CD14-positive monocyte (primary cell): ENCODE measurements around the gene RAB19. TPM values are rescaled to one million over a fixed set of nuclear protein-coding genes. Genes with fewer than 3 reads are reported as not detected.
A peak's percentile ranks its signal among the peaks of the same experiment; 100 is the strongest.
"Not testable (repeated sequence)": the region's sequence is repeated elsewhere in the genome, so short reads cannot be mapped to it uniquely, and the experiment has no call there.

Experiments used
- DNase-seq, 3 donors: peaks; one replicate each; pipeline ENCODE4 v3.0.0-alpha.2; 2011 to 2022
- H2AFZ ChIP-seq: 2 replicates; pipeline ENCODE4 v1.6.0; 2012; ENCODE audit warnings: mild to moderate bottlenecking, low read depth, low read length, inconsistent platforms; ENCODE audit not compliant: insufficient read depth, poor library complexity, severe bottlenecking
- H3K27ac ChIP-seq, 2 donors: 1 replicate in 1 of 2; 2 replicates in 1 of 2; pipeline ENCODE4 v1.5.1; 2012 to 2013; ENCODE audit warnings: low read length in 2 of 2, control low read depth in 1 of 2, inconsistent platforms in 1 of 2, low read depth in 1 of 2, mild to moderate bottlenecking in 1 of 2
- H3K27me3 ChIP-seq, 2 donors: one replicate each; pipeline versions ENCODE4 v1.6.0 to v1.6.1; 2011 to 2013; ENCODE audit warnings: low read length in 2 of 2; ENCODE audit not compliant: control insufficient read depth in 2 of 2, insufficient read depth in 2 of 2
- H3K36me3 ChIP-seq, 2 donors: replicated peaks in 1 of 2; 1 replicate in 1 of 2; 2 replicates in 1 of 2; pipeline versions ENCODE4 v1.5.1 to v1.6.1; 2012 to 2013; ENCODE audit warnings: low read length in 2 of 2, control low read depth in 1 of 2, inconsistent platforms in 1 of 2, mild to moderate bottlenecking in 1 of 2; ENCODE audit not compliant: insufficient read depth in 2 of 2, control insufficient read depth in 1 of 2
- H3K4me1 ChIP-seq, 2 donors: 1 replicate in 1 of 2; 2 replicates in 1 of 2; pipeline versions ENCODE4 v1.5.1 to v1.6.1; 2012 to 2013; ENCODE audit warnings: low read length in 2 of 2, control low read depth in 1 of 2, inconsistent platforms in 1 of 2, mild to moderate bottlenecking in 1 of 2, moderate library complexity in 1 of 2; ENCODE audit not compliant: insufficient read depth in 2 of 2, control insufficient read depth in 1 of 2
- H3K4me2 ChIP-seq: replicated peaks from 2 replicates; pipeline ENCODE3; 2012; ENCODE audit warnings: low read length, moderate library complexity, mild to moderate bottlenecking; ENCODE audit not compliant: poor library complexity, severe bottlenecking; ENCODE audit errors: extremely low read depth
- H3K4me3 ChIP-seq, 3 experiments: fragments of 200-600 bp in 1 of 3; sonication (generic) in 1 of 3; replicated peaks in 1 of 3; 1 replicate in 2 of 3; 2 replicates in 1 of 3; pipeline ENCODE4 v1.5.1; 2011 to 2013; ENCODE audit warnings: low read length in 3 of 3, mild to moderate bottlenecking in 3 of 3, control low read depth in 2 of 3, low read depth in 2 of 3, inconsistent platforms in 1 of 3, moderate library complexity in 1 of 3
- H3K79me2 ChIP-seq: 2 replicates; pipeline ENCODE4 v1.6.0; 2012; ENCODE audit warnings: mild to moderate bottlenecking, control low read depth, inconsistent platforms, low read length, moderate library complexity; ENCODE audit not compliant: insufficient read depth
- H3K9ac ChIP-seq: 2 replicates; pipeline ENCODE4 v1.6.0; 2017; ENCODE audit warnings: low read length, mild to moderate bottlenecking; ENCODE audit not compliant: insufficient read depth, poor library complexity, severe bottlenecking
- H3K9me3 ChIP-seq, 2 donors: replicated peaks in 1 of 2; 1 replicate in 1 of 2; 2 replicates in 1 of 2; pipeline versions ENCODE4 v1.5.1 to v1.6.1; 2012 to 2013; ENCODE audit warnings: low read length in 2 of 2, control low read depth in 1 of 2; ENCODE audit not compliant: control insufficient read depth in 1 of 2, insufficient read depth in 1 of 2
- H4K20me1 ChIP-seq: 2 replicates; pipeline ENCODE4 v1.6.0; 2012; ENCODE audit warnings: mild to moderate bottlenecking, low read length, control low read depth, moderate library complexity; ENCODE audit not compliant: insufficient read depth
- H3K27ac Mint-ChIP-seq, 7 donors: one replicate each; pipeline ENCODE4 v1.8.0; 2020; ENCODE audit warnings: mild to moderate bottlenecking in 7 of 7, mixed read lengths in 7 of 7, moderate library complexity in 6 of 7, inconsistent platforms in 2 of 7
- H3K27me3 Mint-ChIP-seq, 3 donors: one replicate each; pipeline ENCODE4 v1.8.0; 2021 to 2022; ENCODE audit warnings: low read depth in 3 of 3, mild to moderate bottlenecking in 3 of 3, mixed read lengths in 3 of 3, moderate library complexity in 3 of 3, inconsistent platforms in 1 of 3
- H3K36me3 Mint-ChIP-seq, 2 donors: one replicate each; pipeline ENCODE4 v1.8.0; 2020; ENCODE audit warnings: mixed read lengths in 2 of 2, inconsistent platforms in 1 of 2, mild to moderate bottlenecking in 1 of 2
- H3K4me1 Mint-ChIP-seq: one replicate; pipeline ENCODE4 v1.8.0; 2020; ENCODE audit warnings: mild to moderate bottlenecking, mixed read lengths
- H3K4me3 Mint-ChIP-seq, 2 donors: one replicate each; pipeline ENCODE4 v1.8.0; 2020; ENCODE audit warnings: mild to moderate bottlenecking in 2 of 2, mixed read lengths in 2 of 2, moderate library complexity in 1 of 2
- H3K9me3 Mint-ChIP-seq, 7 donors: one replicate each; pipeline ENCODE4 v1.8.0; 2020 to 2022; ENCODE audit warnings: mixed read lengths in 7 of 7, mild to moderate bottlenecking in 6 of 7, moderate library complexity in 6 of 7, inconsistent platforms in 2 of 7
- CTCF ChIP-seq: fragments of 200-600 bp; IDR thresholded peaks from one replicate; pipeline ENCODE4 v1.8.0; 2022; ENCODE audit warnings: antibody characterized with exemption, mild to moderate bottlenecking
- WGBS: methylation state at CpG from one replicate; pipeline ENCODE4 v1.1.5; 2013; ENCODE audit warnings: missing lambda C conversion rate; ENCODE audit not compliant: insufficient coverage; 5-methylcytosine and 5-hydroxymethylcytosine counted together
- intact Hi-C, 2 donors: fragments of 100-400 bp; cut with micrococcal nuclease; formaldehyde crosslinking; loops; one replicate each; pipeline versions ENCODE4 v1.15.0 to v1.15.1; 2023
- polyA plus RNA-seq, 3 donors: library from polyadenylated mRNA; depleted of rRNA in 1 of 3; unstranded in 2 of 3; stranded (reverse) in 1 of 3; fragments of 300-500 nt in 2 of 3; fragments of >200 nt in 1 of 3; fragmentation: Illumina TruSeq in 2 of 3; gene quantifications; 1 replicate in 2 of 3; 2 replicates in 1 of 3; pipeline ENCODE4 v1.2.3, GENCODE V29; 2012 to 2021

The RAB19 gene
- polyA plus RNA-seq, 3 donors, result not detected

- Histone ChIP-seq H2AFZ (no peak overlapping the region), H3K4me2 (no peak overlapping the region), H3K9ac (no peak overlapping the region), H3K4me3 (no peak overlapping the region), H3K79me2 (no peaks in the 10 kb centered on the region), H3K4me1 (peaks cover 1% of the 10 kb centered on the region in 2 donors), H3K9me3 (no peaks in the 10 kb centered on the region), H4K20me1 (peaks cover 78% of the 10 kb centered on the region), H3K27ac (no peak overlapping the region), H3K36me3 (peaks cover 59 to 70% of the 10 kb centered on the region in 2 donors), H3K27me3 (no peaks in the 10 kb centered on the region)
- Mint-ChIP-seq H3K27ac (no peak overlapping the region), H3K36me3 (peaks cover 61 to 72% of the 10 kb centered on the region in 2 donors), H3K9me3 (no peaks in the 10 kb centered on the region), H3K4me3 (no peak overlapping the region), H3K4me1 (peaks cover 5% of the 10 kb centered on the region), H3K27me3 (no peaks in the 10 kb centered on the region)
- no peak for TF ChIP-seq CTCF
- no peak for DNase-seq
- 100% methylated on average over 1 of the region's 4 CpGs for WGBS
- intact Hi-C loops, result no loop called here
Measured at GRCh38 chr7:140453273-140453672, 49.4 kb downstream of the RAB19 start.

GRCh38 chr7:140453785-140454656 lies 50.2 kb downstream of the RAB19 start:
- not testable (repeated sequence) for H3K4me1 Mint-ChIP-seq, H3K4me2 ChIP-seq
- H3K36me3 Mint-ChIP-seq, result peaks cover 67 to 79% of the 10 kb centered on the region in 2 donors

More at GRCh38 chr7:140453785-140454656, 50.2 kb downstream of the RAB19 start:
- H3K27ac ChIP-seq, H3K9ac ChIP-seq, H3K4me1 ChIP-seq, H3K27me3 Mint-ChIP-seq, H3K4me3 ChIP-seq, H3K9me3 ChIP-seq, intact Hi-C loops, H3K4me3 Mint-ChIP-seq, DNase-seq, H3K27me3 ChIP-seq, H2AFZ ChIP-seq, H3K79me2 ChIP-seq, H3K9me3 Mint-ChIP-seq: not testable (repeated sequence)
- H3K27ac Mint-ChIP-seq, result peak overlapping the region in 3 of 7 donors; percentile 7 to 58 (median 13)
- WGBS, result 95% methylated on average over 3 of the region's 9 CpGs
- Histone ChIP-seq H4K20me1 (peaks cover 85% of the 10 kb centered on the region), H3K36me3 (peaks cover 67 to 77% of the 10 kb centered on the region in 2 donors)
